Gastroesophageal sphincter (tissue), 4 donors: ENCODE results near the gene ITGB6. TPM values are rescaled to one million over a fixed set of nuclear protein-coding genes. Genes with fewer than 3 reads are reported as not detected.
A peak's percentile ranks its signal among the peaks of the same experiment; 100 is the strongest.

ENCODE experiments used
- ATAC-seq: fragments of 150-250 bp; one replicate; pipeline ENCODE4 v1.9.1; 2016; ENCODE audit warnings: mild to moderate bottlenecking, moderate library complexity
- H3K27ac ChIP-seq, 4 donors: fragments of 200-600 bp; sonication (generic) in 3 of 4; 1 replicate in 3 of 4; 2 replicates in 1 of 4; pipeline ENCODE4 v1.5.1; 2016 to 2019
- H3K27me3 ChIP-seq: fragments of 200-600 bp; sonication (generic); one replicate; pipeline ENCODE4 v1.5.1; 2019
- H3K36me3 ChIP-seq, 2 donors: fragments of 200-600 bp; sonication (generic); one replicate each; pipeline ENCODE4 v1.5.1; 2019; ENCODE audit warnings: control low read depth in 1 of 2
- H3K4me1 ChIP-seq, 3 donors: fragments of 200-600 bp; sonication (generic); 1 replicate in 2 of 3; 2 replicates in 1 of 3; pipeline ENCODE4 v1.5.1; 2016 to 2019; ENCODE audit warnings: control low read depth in 2 of 3
- H3K4me3 ChIP-seq, 2 donors: fragments of 200-600 bp; sonication (generic); one replicate each; pipeline ENCODE4 v1.5.1; 2019; ENCODE audit warnings: mild to moderate bottlenecking in 1 of 2, moderate library complexity in 1 of 2
- H3K9me3 ChIP-seq, 3 donors: fragments of 200-600 bp; sonication (generic); one replicate each; pipeline ENCODE4 v1.5.1; 2017 to 2019; ENCODE audit warnings: control low read depth in 2 of 3
- EP300 ChIP-seq: sonication (generic); formaldehyde crosslinking; IDR thresholded peaks from one replicate; pipeline ENCODE4 v1.6.1; 2017; ENCODE audit warnings: antibody characterized with exemption, mild to moderate bottlenecking
- POLR2A ChIP-seq, 2 donors: fragments of 450-650 bp; IDR thresholded peaks; one replicate each; pipeline ENCODE4 v1.6.1; 2017; ENCODE audit warnings: antibody characterized with exemption in 2 of 2, mild to moderate bottlenecking in 2 of 2, moderate library complexity in 1 of 2
- POLR2AphosphoS5 ChIP-seq: sonication (generic); formaldehyde crosslinking; IDR thresholded peaks from one replicate; pipeline ENCODE4 v1.6.1; 2017; ENCODE audit warnings: antibody characterized with exemption
- WGBS, 2 donors: methylation state at CpG; one replicate each; pipeline ENCODE4 v1.1.5; 2018; ENCODE audit warnings: low coverage in 1 of 2; 5-methylcytosine and 5-hydroxymethylcytosine counted together
- total RNA-seq, 4 donors: library from RNA; depleted of rRNA; stranded (reverse); fragments of >200 nt; gene quantifications; one replicate each; pipeline ENCODE4 v1.1.0, GENCODE V29; 2016
- TF ChIP-seq, protein P1 (sequence below), 4 experiments: fragments of 200-600 bp in 2 of 4; fragments of 450-650 bp in 2 of 4; sonication (generic) in 1 of 4; IDR thresholded peaks; one replicate each; pipeline ENCODE4 v1.5.1; 2017 to 2019; ENCODE audit warnings: antibody characterized with exemption in 4 of 4, mild to moderate bottlenecking in 2 of 4, moderate library complexity in 2 of 4

The ITGB6 gene
- total RNA-seq, 4 donors from 2014 or later = 2.2 TPM; not detected in 3

DNA sequence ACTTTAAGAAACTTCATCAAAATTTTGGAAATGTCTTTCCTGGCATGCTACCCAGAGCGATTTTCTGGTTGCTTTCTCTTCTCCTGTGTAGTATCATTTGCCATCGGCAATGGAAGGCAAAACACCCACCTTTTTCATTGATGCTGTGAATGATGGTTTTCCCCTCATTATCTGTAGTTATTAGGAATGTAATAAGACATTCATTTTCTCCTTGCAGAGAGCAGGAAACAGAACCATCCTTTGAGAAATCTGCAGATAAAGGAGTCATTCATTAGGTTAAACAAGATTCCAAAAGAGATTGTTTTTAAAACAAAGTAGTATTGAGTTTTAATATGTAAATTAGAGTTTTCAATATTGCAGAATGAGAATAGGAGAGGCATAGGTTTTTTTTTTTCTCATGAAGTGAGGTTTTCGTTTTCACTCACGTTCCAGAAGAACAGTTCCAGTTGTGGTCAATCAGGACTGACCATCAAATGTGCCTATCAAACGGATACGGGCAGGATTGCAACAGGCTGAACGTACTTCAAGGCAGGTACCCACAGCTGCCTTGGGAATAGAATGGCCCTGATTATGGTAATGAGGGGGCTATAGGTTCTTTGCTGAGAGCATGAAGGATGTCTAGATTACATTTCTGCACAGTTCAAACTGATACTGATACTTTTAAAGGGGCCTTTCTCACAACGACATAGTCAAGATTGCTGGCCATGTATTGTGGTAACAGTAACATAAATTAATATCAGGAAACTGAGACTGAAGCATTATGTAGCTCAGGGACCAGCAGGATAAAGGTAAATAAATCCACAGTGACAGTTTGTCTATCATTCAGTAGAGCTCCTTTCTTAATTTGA is 87.9 kb downstream of the ITGB6 start:
- no peak for TF ChIP-seq EP300
- no peak for TF ChIP-seq POLR2A (IDR thresholded peaks at IDR 0.05)
- TF ChIP-seq, protein P1, sequence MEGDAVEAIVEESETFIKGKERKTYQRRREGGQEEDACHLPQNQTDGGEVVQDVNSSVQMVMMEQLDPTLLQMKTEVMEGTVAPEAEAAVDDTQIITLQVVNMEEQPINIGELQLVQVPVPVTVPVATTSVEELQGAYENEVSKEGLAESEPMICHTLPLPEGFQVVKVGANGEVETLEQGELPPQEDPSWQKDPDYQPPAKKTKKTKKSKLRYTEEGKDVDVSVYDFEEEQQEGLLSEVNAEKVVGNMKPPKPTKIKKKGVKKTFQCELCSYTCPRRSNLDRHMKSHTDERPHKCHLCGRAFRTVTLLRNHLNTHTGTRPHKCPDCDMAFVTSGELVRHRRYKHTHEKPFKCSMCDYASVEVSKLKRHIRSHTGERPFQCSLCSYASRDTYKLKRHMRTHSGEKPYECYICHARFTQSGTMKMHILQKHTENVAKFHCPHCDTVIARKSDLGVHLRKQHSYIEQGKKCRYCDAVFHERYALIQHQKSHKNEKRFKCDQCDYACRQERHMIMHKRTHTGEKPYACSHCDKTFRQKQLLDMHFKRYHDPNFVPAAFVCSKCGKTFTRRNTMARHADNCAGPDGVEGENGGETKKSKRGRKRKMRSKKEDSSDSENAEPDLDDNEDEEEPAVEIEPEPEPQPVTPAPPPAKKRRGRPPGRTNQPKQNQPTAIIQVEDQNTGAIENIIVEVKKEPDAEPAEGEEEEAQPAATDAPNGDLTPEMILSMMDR (IDR thresholded peaks at IDR 0.05) = no peak
- TF ChIP-seq POLR2AphosphoS5 = no peak
- no peak overlapping the region for H3K4me3 ChIP-seq
- H3K27me3 ChIP-seq = no peaks in the 10 kb centered on the region
- H3K27ac ChIP-seq = no peak overlapping the region
- no peak for ATAC-seq
- no peaks in the 10 kb centered on the region for H3K4me1 ChIP-seq
- 81 to 88% methylated on average over 6 to 8 of the region's 8 CpGs for WGBS, 2 donors
- no peaks in the 10 kb centered on the region for H3K9me3 ChIP-seq
- H3K36me3 ChIP-seq = no peaks in the 10 kb centered on the region

GRCh38 chr2:160110674-160111239 is 89.3 kb downstream of the ITGB6 start:
- Histone ChIP-seq H3K4me1 (no peaks in the 10 kb centered on the region), H3K27ac (no peak overlapping the region), H3K27me3 (no peaks in the 10 kb centered on the region), H3K9me3 (no peaks in the 10 kb centered on the region), H3K36me3 (no peaks in the 10 kb centered on the region), H3K4me3 (no peak overlapping the region)
- no peak for ATAC-seq
- WGBS, 2 donors = 76 to 89% methylated on average over 3 to 4 of the region's 7 CpGs
- TF ChIP-seq POLR2AphosphoS5 (no peak), POLR2A (IDR thresholded peaks at IDR 0.05) (no peak), EP300 (no peak)
- TF ChIP-seq, protein P1 (IDR thresholded peaks at IDR 0.05) = no peak

DNA sequence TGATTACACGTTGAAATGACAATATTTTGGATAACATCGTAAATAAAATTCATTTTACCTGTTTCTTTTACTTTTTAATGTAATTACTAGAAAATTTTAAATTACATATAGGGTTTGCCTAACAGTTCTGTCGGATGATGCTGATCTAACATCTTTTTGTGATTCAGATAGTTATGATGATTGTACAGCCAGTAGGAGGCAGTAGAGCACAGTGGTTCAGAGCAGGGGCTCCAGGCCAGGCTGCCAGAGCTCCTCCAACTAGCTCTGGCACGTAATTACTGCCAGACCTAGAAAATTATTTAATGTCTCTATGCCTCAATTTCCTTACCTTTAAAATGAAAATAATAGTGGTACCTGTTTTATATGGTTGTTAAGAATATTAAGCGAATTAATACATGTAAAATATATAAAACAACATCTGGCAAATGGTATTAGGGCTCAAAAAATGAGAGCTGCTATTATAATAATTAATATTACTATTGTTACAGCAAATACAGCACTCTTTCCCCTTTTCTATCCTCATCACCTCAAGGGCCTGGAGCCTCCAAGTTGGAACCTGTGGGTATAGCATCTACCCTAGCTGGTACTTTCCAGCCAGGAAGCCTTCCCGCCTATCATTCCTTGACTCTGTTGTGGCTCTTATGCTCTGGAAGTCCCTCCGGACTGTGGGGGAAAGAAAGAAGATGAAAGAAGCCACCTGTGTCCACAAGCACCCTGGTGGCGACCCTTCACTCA is 90.0 kb downstream of the ITGB6 start:
- no peak overlapping the region for H3K27ac ChIP-seq
- H3K36me3 ChIP-seq = no peaks in the 10 kb centered on the region
- H3K4me1 ChIP-seq = no peaks in the 10 kb centered on the region
- H3K9me3 ChIP-seq = no peaks in the 10 kb centered on the region
- no peaks in the 10 kb centered on the region for H3K27me3 ChIP-seq
- 44 to 49% methylated on average over 8 of the region's 8 CpGs for WGBS, 2 donors
- ATAC-seq = peak; percentile 74
- TF ChIP-seq, protein P1 (IDR thresholded peaks at IDR 0.05) = peak; percentile 54 to 79 (median 76)
- TF ChIP-seq EP300 (no peak), POLR2AphosphoS5 (peak; percentile 16)
- no peak overlapping the region for H3K4me3 ChIP-seq

- Histone ChIP-seq H3K36me3 (no peaks in the 10 kb centered on the region), H3K9me3 (no peaks in the 10 kb centered on the region), H3K27ac (no peak overlapping the region), H3K27me3 (no peaks in the 10 kb centered on the region), H3K4me1 (no peaks in the 10 kb centered on the region), H3K4me3 (no peak overlapping the region)
- no peak for TF ChIP-seq EP300
- TF ChIP-seq POLR2AphosphoS5 = no peak
- TF ChIP-seq POLR2A (IDR thresholded peaks at IDR 0.05) = no peak
- TF ChIP-seq, protein P1 (IDR thresholded peaks at IDR 0.05) = no peak
- ATAC-seq = no peak
- WGBS, 2 donors = 90 to 93% methylated on average over 3 of the region's 3 CpGs
Observed at GRCh38 chr2:160109243-160109642, 90.8 kb downstream of the ITGB6 start.
